ENCODE data around the gene SLC35F1. TPM values are rescaled to one million over a fixed set of nuclear protein-coding genes. Genes with fewer than 3 reads are reported as not detected.

SLC35F1 gene
- total and polyA plus RNA-seq, 9 of the 15 experiments (the other 6 are each of a cell fraction or from before 2014, with no cell fraction given), result 0.03 to 0.06 TPM; not detected in 7

DNA sequence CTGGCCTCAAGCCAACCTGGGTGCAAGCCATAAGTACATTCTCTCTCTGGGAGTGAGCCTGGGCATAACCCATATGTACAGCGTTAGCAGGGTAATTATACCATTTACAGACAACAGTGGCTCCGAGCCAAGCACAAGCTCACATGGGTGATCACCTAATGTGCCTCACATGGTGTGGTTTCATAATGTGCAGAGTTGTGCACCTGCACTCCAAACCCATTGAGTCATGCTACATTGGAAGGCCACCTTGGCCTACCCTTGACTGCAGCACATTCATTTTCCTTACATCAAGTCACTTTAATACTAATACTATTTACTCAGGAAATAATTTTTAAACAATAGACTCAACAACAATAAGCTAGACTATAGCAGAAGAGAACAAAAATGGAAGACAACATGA is 446.5 kb downstream of the SLC35F1 start:
- Histone ChIP-seq H3K4me3 (no peak overlapping the region), H4K20me1 (replicated peaks; ENCODE audit: control insufficient read depth, insufficient read depth, low read length) (no peaks in the 10 kb centered on the region), H3K27ac (ENCODE audit: extremely low read depth, low read depth, low read length) (no peak overlapping the region), H3K9me3 (replicated peaks; ENCODE audit: control insufficient read depth, insufficient read depth, low read depth, low read length) (no peaks in the 10 kb centered on the region), H2AFZ (ENCODE audit: low read depth, low read length) (no peak overlapping the region), H3K27me3 (ENCODE audit: control insufficient read depth in 2 of 2, insufficient read depth in 2 of 2, low read length in 2 of 2) (no peaks in the 10 kb centered on the region), H3K36me3 (ENCODE audit: control insufficient read depth, insufficient read depth, low read length) (no peaks in the 10 kb centered on the region), H3K79me2 (ENCODE audit: control insufficient read depth, insufficient read depth, low read length) (no peaks in the 10 kb centered on the region), H3K9me1 (ENCODE audit: control insufficient read depth, insufficient read depth, low read length) (no peaks in the 10 kb centered on the region), H3K4me2 (ENCODE audit: insufficient read depth, low read length) (no peak overlapping the region), H3K9ac (ENCODE audit: insufficient read depth in 1 of 2, low read depth in 2 of 2, low read length in 2 of 2) (no peak overlapping the region), H3K4me1 (replicated peaks in 1 of 2; ENCODE audit: control insufficient read depth in 2 of 2, insufficient read depth in 2 of 2, low read length in 2 of 2) (no peaks in the 10 kb centered on the region)
- no peak for FAIRE-seq
- WGBS (ENCODE audit: insufficient coverage, low coverage, missing lambda C conversion rate), result 0% methylated on average over 2 of the region's 2 CpGs
- CTCF ChIA-PET (ENCODE audit: low intra/inter-chr PET ratio), result no interaction called here
- intact Hi-C loops (cut with micrococcal nuclease) (no loop called here), in situ Hi-C loops (cut with MboI) (no loop called here)
- no peak for TF ChIP-seq CBX5 (IDR thresholded peaks at IDR 0.05; ENCODE audit: borderline replicate concordance, low read depth)
- TF ChIP-seq, protein P1, sequence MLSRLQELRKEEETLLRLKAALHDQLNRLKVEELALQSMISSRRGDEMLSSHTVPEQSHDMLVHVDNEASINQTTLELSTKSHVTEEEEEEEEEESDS (CRISPR knock-in tag; IDR thresholded peaks at IDR 0.05), result no peak
- no peak for TF ChIP-seq CBX3 (IDR thresholded peaks at IDR 0.05; ENCODE audit: borderline replicate concordance in 1 of 2, low read length in 2 of 2)
- TF ChIP-seq, protein P2, sequence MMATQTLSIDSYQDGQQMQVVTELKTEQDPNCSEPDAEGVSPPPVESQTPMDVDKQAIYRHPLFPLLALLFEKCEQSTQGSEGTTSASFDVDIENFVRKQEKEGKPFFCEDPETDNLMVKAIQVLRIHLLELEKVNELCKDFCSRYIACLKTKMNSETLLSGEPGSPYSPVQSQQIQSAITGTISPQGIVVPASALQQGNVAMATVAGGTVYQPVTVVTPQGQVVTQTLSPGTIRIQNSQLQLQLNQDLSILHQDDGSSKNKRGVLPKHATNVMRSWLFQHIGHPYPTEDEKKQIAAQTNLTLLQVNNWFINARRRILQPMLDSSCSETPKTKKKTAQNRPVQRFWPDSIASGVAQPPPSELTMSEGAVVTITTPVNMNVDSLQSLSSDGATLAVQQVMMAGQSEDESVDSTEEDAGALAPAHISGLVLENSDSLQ (IDR thresholded peaks at IDR 0.05), result no peak
- no peak for TF ChIP-seq SNIP1 (IDR thresholded peaks at IDR 0.05; ENCODE audit: low read depth)
- TF ChIP-seq SMARCC2 (IDR thresholded peaks at IDR 0.05; ENCODE audit: low read depth), result no peak
- TF ChIP-seq, protein P3, sequence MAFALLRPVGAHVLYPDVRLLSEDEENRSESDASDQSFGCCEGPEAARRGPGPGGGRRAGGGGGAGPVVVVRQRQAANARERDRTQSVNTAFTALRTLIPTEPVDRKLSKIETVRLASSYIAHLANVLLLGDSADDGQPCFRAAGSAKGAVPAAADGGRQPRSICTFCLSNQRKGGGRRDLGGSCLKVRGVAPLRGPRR (CRISPR knock-in tag; IDR thresholded peaks at IDR 0.05), result no peak
- TF ChIP-seq ZNF583 (CRISPR knock-in tag; IDR thresholded peaks at IDR 0.05), result no peak
- no peak for TF ChIP-seq CHD2 (IDR thresholded peaks at IDR 0.05; ENCODE audit: low read depth, low read length)
- no peak for TF ChIP-seq RBM22 (IDR thresholded peaks at IDR 0.05; ENCODE audit: low read depth, low read length, poor library complexity, severe bottlenecking)
- TF ChIP-seq SMARCA4 (IDR thresholded peaks at IDR 0.05), result no peak
- TF ChIP-seq, protein P4, sequence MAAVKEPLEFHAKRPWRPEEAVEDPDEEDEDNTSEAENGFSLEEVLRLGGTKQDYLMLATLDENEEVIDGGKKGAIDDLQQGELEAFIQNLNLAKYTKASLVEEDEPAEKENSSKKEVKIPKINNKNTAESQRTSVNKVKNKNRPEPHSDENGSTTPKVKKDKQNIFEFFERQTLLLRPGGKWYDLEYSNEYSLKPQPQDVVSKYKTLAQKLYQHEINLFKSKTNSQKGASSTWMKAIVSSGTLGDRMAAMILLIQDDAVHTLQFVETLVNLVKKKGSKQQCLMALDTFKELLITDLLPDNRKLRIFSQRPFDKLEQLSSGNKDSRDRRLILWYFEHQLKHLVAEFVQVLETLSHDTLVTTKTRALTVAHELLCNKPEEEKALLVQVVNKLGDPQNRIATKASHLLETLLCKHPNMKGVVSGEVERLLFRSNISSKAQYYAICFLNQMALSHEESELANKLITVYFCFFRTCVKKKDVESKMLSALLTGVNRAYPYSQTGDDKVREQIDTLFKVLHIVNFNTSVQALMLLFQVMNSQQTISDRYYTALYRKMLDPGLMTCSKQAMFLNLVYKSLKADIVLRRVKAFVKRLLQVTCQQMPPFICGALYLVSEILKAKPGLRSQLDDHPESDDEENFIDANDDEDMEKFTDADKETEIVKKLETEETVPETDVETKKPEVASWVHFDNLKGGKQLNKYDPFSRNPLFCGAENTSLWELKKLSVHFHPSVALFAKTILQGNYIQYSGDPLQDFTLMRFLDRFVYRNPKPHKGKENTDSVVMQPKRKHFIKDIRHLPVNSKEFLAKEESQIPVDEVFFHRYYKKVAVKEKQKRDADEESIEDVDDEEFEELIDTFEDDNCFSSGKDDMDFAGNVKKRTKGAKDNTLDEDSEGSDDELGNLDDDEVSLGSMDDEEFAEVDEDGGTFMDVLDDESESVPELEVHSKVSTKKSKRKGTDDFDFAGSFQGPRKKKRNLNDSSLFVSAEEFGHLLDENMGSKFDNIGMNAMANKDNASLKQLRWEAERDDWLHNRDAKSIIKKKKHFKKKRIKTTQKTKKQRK (IDR thresholded peaks at IDR 0.05; ENCODE audit: borderline replicate concordance, low read depth, low read length), result no peak
- no peak for TF ChIP-seq MYBL2 (IDR thresholded peaks at IDR 0.05; ENCODE audit: low read depth)
- no peak for TF ChIP-seq MYBL2 (CRISPR knock-in tag; IDR thresholded peaks at IDR 0.05; ENCODE audit: borderline replicate concordance)
- no TSS peak for BruUV-seq (replicated peaks)
- POLR2A ChIA-PET, result no interaction called here
- DNase-seq (ENCODE audit: extremely low read depth in 1 of 4, low spot score in 3 of 4), result no peak
- no peak for ATAC-seq
